GM23338 (cell line): Measurements from ENCODE around the gene ETV6.

Source experiments
- CREB1 ChIP-seq: fragments of 250-450 bp; sonication (Bioruptor Pico); IDR thresholded peaks from 2 replicates; pipeline ENCODE4 v1.5.0; 2020; ENCODE audit warnings: low read depth, mild to moderate bottlenecking, moderate library complexity
- EZH2 ChIP-seq: fragments of 200-600 bp; sonication (generic); IDR thresholded peaks from one replicate; pipeline ENCODE4 v1.8.0; 2017; ENCODE audit warnings: antibody characterized with exemption, mild to moderate bottlenecking, low read depth; ENCODE audit not compliant: unreplicated experiment
- EZH2phosphoT487 ChIP-seq: fragments of 200-600 bp; sonication (generic); IDR thresholded peaks from one replicate; pipeline ENCODE4 v1.8.1; 2018; ENCODE audit warnings: antibody characterized with exemption; ENCODE audit not compliant: unreplicated experiment
- JUNB ChIP-seq: IDR thresholded peaks from one replicate; pipeline ENCODE4 v1.6.1; 2016; ENCODE audit warnings: antibody characterized with exemption; ENCODE audit not compliant: unreplicated experiment
- NANOG ChIP-seq: IDR thresholded peaks from 2 replicates; pipeline ENCODE4 v1.6.1; 2016; ENCODE audit warnings: antibody characterized with exemption, borderline replicate concordance
- POLR2AphosphoS5 ChIP-seq: IDR thresholded peaks from 2 replicates; pipeline ENCODE4 v1.6.1; 2016; ENCODE audit warnings: antibody characterized with exemption, low read depth
- ZNF114 ChIP-seq: fragments of 250-450 bp; sonication (Bioruptor Pico); IDR thresholded peaks from 2 replicates; pipeline ENCODE4 v1.5.0; 2020; ENCODE audit warnings: mild to moderate bottlenecking, moderate library complexity
- ZNF331 ChIP-seq: fragments of 250-450 bp; sonication (Bioruptor Pico); IDR thresholded peaks from 2 replicates; pipeline ENCODE4 v1.5.0; 2020; ENCODE audit warnings: low read depth, mild to moderate bottlenecking, moderate library complexity
- TF ChIP-seq, protein P1 (sequence below), 2 experiments: fragments of 200-600 bp in 1 of 2; sonication (generic) in 1 of 2; conservative IDR thresholded peaks; 2 replicates each; pipeline versions ENCODE4 v1.5.1 to v1.6.1; 2016 to 2017; ENCODE audit warnings: antibody characterized with exemption in 2 of 2, low read depth in 2 of 2, mild to moderate bottlenecking in 2 of 2, moderate library complexity in 1 of 2
- TF ChIP-seq, protein P2 (sequence below): IDR thresholded peaks from one replicate; pipeline ENCODE4 v1.6.1; 2018; ENCODE audit warnings: antibody characterized with exemption; ENCODE audit not compliant: unreplicated experiment
- TF ChIP-seq, protein P3 (sequence below): IDR thresholded peaks from 2 replicates; pipeline ENCODE4 v1.6.1; 2016; ENCODE audit warnings: antibody characterized with exemption
- TF ChIP-seq, protein P4 (sequence below): fragments of 250-450 bp; sonication (Bioruptor Pico); IDR thresholded peaks from 2 replicates; pipeline ENCODE4 v1.5.0; 2020; ENCODE audit warnings: mild to moderate bottlenecking, moderate library complexity

DNA sequence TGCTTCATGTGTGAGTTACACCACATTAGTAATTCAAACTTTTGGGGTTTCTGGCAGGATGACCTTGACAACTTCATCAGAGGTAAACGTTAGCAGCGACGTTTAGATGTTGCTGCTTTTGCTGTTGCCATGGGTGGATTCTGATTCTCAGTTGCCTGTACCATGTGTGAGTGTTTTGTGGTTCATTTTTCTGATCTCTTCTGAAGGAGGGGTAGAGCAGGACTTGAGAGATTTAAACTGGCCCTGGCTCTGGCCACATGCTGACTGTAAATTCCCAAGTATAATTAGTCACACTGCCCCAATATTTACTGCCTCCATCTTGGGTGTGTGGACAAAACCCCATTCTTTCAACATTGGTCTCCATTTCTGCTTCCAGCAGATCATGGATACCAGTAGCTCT, 110.4 kb downstream of the ETV6 start:
- TF ChIP-seq, protein P1, sequence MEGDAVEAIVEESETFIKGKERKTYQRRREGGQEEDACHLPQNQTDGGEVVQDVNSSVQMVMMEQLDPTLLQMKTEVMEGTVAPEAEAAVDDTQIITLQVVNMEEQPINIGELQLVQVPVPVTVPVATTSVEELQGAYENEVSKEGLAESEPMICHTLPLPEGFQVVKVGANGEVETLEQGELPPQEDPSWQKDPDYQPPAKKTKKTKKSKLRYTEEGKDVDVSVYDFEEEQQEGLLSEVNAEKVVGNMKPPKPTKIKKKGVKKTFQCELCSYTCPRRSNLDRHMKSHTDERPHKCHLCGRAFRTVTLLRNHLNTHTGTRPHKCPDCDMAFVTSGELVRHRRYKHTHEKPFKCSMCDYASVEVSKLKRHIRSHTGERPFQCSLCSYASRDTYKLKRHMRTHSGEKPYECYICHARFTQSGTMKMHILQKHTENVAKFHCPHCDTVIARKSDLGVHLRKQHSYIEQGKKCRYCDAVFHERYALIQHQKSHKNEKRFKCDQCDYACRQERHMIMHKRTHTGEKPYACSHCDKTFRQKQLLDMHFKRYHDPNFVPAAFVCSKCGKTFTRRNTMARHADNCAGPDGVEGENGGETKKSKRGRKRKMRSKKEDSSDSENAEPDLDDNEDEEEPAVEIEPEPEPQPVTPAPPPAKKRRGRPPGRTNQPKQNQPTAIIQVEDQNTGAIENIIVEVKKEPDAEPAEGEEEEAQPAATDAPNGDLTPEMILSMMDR (conservative IDR thresholded peaks at IDR 0.05; ENCODE audit: low read depth in 2 of 2), result no peak
- no peak for TF ChIP-seq ZNF331 (CRISPR knock-in tag)
- TF ChIP-seq POLR2AphosphoS5, result no peak
- TF ChIP-seq EZH2phosphoT487, result no peak
- no peak for TF ChIP-seq CREB1 (CRISPR knock-in tag)
- no peak for TF ChIP-seq EZH2
- TF ChIP-seq, protein P2, sequence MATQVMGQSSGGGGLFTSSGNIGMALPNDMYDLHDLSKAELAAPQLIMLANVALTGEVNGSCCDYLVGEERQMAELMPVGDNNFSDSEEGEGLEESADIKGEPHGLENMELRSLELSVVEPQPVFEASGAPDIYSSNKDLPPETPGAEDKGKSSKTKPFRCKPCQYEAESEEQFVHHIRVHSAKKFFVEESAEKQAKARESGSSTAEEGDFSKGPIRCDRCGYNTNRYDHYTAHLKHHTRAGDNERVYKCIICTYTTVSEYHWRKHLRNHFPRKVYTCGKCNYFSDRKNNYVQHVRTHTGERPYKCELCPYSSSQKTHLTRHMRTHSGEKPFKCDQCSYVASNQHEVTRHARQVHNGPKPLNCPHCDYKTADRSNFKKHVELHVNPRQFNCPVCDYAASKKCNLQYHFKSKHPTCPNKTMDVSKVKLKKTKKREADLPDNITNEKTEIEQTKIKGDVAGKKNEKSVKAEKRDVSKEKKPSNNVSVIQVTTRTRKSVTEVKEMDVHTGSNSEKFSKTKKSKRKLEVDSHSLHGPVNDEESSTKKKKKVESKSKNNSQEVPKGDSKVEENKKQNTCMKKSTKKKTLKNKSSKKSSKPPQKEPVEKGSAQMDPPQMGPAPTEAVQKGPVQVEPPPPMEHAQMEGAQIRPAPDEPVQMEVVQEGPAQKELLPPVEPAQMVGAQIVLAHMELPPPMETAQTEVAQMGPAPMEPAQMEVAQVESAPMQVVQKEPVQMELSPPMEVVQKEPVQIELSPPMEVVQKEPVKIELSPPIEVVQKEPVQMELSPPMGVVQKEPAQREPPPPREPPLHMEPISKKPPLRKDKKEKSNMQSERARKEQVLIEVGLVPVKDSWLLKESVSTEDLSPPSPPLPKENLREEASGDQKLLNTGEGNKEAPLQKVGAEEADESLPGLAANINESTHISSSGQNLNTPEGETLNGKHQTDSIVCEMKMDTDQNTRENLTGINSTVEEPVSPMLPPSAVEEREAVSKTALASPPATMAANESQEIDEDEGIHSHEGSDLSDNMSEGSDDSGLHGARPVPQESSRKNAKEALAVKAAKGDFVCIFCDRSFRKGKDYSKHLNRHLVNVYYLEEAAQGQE, result no peak
- TF ChIP-seq, protein P3, sequence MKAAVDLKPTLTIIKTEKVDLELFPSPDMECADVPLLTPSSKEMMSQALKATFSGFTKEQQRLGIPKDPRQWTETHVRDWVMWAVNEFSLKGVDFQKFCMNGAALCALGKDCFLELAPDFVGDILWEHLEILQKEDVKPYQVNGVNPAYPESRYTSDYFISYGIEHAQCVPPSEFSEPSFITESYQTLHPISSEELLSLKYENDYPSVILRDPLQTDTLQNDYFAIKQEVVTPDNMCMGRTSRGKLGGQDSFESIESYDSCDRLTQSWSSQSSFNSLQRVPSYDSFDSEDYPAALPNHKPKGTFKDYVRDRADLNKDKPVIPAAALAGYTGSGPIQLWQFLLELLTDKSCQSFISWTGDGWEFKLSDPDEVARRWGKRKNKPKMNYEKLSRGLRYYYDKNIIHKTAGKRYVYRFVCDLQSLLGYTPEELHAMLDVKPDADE, result no peak
- no peak for TF ChIP-seq ZNF114 (CRISPR knock-in tag)
- TF ChIP-seq NANOG, result no peak
- TF ChIP-seq, protein P4, sequence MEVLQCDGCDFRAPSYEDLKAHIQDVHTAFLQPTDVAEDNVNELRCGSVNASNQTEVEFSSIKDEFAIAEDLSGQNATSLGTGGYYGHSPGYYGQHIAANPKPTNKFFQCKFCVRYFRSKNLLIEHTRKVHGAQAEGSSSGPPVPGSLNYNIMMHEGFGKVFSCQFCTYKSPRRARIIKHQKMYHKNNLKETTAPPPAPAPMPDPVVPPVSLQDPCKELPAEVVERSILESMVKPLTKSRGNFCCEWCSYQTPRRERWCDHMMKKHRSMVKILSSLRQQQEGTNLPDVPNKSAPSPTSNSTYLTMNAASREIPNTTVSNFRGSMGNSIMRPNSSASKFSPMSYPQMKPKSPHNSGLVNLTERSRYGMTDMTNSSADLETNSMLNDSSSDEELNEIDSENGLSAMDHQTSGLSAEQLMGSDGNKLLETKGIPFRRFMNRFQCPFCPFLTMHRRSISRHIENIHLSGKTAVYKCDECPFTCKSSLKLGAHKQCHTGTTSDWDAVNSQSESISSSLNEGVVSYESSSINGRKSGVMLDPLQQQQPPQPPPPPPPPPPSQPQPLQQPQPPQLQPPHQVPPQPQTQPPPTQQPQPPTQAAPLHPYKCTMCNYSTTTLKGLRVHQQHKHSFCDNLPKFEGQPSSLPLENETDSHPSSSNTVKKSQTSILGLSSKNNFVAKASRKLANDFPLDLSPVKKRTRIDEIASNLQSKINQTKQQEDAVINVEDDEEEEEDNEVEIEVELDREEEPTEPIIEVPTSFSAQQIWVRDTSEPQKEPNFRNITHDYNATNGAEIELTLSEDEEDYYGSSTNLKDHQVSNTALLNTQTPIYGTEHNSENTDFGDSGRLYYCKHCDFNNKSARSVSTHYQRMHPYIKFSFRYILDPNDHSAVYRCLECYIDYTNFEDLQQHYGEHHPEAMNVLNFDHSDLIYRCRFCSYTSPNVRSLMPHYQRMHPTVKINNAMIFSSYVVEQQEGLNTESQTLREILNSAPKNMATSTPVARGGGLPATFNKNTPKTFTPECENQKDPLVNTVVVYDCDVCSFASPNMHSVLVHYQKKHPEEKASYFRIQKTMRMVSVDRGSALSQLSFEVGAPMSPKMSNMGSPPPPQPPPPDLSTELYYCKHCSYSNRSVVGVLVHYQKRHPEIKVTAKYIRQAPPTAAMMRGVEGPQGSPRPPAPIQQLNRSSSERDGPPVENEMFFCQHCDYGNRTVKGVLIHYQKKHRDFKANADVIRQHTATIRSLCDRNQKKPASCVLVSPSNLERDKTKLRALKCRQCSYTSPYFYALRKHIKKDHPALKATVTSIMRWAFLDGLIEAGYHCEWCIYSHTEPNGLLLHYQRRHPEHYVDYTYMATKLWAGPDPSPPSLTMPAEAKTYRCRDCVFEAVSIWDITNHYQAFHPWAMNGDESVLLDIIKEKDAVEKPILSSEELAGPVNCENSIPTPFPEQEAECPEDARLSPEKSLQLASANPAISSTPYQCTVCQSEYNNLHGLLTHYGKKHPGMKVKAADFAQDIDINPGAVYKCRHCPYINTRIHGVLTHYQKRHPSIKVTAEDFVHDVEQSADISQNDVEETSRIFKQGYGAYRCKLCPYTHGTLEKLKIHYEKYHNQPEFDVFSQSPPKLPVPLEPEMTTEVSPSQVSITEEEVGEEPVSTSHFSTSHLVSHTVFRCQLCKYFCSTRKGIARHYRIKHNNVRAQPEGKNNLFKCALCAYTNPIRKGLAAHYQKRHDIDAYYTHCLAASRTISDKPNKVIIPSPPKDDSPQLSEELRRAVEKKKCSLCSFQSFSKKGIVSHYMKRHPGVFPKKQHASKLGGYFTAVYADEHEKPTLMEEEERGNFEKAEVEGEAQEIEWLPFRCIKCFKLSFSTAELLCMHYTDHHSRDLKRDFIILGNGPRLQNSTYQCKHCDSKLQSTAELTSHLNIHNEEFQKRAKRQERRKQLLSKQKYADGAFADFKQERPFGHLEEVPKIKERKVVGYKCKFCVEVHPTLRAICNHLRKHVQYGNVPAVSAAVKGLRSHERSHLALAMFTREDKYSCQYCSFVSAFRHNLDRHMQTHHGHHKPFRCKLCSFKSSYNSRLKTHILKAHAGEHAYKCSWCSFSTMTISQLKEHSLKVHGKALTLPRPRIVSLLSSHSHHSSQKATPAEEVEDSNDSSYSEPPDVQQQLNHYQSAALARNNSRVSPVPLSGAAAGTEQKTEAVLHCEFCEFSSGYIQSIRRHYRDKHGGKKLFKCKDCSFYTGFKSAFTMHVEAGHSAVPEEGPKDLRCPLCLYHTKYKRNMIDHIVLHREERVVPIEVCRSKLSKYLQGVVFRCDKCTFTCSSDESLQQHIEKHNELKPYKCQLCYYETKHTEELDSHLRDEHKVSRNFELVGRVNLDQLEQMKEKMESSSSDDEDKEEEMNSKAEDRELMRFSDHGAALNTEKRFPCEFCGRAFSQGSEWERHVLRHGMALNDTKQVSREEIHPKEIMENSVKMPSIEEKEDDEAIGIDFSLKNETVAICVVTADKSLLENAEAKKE (CRISPR knock-in tag), result no peak
- TF ChIP-seq JUNB, result no peak
